Inflammatory macrophage treated with lipopolysaccharide for 1 hour (primary cell): ENCODE data around the gene GNAO1.

Experiments
- DNase-seq, 2 donors: peaks; one replicate each; pipeline ENCODE4 v3.0.0-alpha.2; 2020 to 2022

The GNAO1 gene

DNA sequence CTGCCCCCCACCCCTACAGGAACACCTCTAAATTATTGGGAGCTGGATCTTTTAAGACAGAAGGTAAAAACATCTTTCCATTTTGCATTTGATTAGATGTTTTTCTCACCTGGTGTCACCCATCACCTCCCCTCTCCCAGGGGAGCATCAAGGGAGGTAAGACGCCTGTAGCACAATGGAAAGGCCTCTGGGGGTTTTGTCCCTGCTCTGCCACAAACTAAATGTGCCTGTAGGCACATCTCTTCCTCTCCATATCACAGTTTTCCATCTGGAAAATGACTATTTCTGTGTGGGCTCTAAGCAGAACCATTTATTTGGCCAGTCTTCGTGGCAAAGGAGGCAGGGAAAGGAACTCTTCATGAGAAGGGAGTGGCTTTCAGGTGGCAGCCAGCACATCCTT lies 76.6 kb downstream of the GNAO1 start:
- DNase-seq: no peak

DNA sequence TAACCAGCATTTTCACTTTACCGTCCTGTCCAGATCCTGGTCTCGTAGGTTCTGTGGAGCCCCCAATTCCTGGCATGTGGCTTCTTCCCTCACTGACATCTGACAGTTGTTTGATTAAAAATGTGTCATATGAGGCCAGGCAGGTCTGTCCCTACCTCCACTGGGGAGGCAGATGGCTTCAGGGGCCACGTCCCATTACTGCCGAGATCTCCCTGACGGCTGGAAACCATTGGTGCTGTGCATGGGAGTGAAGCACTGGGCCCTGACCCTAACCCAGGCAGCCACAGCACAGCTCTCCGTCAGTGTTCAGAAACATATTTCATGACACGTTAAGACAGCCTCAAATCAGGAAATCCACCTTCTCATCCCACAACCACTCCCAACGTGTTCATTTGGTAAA lies 77.5 kb downstream of the GNAO1 start:
- no peak for DNase-seq

DNA sequence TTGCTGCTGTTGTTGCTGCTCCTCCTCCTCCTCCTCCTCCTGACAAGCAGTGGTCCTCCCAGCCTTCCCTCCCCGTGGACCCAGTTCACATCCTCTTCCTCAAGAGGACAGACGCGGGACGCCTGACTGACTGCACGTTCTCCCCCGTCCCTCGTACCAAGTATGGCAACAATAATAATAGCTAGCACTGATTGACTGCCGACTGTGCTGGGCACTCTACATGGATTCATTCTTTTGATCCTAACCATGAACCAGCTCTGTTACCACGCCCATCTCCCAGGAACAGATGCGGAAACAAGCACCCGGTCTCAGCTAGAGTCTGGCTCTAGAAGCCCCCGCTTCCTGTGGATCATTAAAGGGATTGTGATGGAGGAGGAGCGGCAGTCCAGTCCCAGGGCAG lies 78.0 kb downstream of the GNAO1 start:
- no peak for DNase-seq

DNA sequence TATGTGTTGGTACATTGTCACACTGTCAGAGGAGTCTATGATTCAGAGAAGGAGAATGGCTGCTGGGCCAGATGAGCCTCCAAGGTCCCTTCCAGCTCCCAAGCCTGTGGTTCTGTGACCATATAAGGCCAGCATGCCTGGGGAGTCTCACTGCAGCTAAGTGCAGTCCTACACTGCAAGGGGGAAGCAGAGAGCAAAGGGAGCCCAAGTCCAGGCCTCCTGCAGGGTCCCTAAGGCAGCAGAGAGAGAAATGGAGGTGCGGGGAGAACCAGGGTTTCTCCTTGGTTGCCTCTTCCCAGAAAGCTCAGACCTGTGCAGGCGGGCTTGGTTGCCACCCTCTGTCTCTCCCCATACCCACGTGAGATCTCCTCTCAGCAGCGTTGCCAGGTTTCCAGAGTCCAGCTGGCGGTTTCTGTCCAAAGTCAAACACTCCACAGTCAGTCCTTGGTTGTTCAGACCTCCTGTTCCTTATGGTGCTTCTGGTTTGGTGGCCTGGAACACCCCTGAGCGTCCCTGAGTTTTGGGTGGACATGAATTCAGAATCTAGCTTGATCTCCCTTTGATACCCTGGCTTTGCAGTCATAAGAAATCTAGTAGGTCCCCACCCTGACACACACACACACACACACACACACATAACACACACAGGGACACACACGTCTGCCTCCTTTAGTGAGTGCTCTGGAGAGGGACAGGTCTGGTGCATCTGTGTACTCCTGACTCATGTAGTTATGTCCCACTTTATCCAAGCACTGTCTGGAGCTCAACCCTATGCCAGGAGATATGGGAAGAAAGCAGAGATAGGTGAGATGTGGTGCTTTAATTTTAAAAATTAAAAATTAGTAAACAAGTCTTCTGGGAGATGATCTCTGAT lies 78.8 kb downstream of the GNAO1 start:
- DNase-seq: no peak

DNA sequence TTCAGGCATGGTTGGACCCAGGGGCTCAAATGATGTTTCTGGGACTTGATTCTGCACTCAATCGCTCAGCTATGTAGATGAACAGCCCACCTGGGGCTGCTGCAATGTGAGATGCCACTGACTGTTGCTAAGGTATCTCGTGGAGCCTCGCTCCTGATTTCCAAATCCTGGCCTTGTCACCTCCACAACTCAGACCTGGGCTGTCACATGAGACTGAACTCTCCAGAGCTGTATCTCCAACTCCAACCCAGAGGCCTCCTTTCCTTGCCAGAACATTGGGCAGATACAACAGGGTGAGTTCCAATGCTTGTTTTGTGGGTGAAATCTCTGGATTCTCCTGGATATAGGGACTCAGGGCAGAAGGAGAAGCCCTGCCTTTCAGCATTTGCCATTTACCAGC lies 79.5 kb downstream of the GNAO1 start:
- no peak for DNase-seq

DNA sequence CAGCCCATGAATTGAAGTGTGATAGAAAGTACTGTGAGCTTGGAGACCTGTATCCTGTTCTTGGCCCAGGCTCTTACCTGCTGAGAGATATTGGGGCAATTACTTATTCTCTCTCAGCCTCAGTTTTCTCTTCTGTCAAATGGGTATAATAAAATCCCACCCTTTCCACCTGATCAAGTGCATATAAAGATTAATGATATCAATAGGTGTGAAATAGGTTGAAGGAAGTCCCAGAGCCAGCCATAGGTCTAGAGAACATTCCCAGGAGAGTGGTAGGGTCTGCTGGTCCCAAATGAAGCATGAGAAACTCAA lies 81.2 kb downstream of the GNAO1 start:
- DNase-seq: no peak

DNA sequence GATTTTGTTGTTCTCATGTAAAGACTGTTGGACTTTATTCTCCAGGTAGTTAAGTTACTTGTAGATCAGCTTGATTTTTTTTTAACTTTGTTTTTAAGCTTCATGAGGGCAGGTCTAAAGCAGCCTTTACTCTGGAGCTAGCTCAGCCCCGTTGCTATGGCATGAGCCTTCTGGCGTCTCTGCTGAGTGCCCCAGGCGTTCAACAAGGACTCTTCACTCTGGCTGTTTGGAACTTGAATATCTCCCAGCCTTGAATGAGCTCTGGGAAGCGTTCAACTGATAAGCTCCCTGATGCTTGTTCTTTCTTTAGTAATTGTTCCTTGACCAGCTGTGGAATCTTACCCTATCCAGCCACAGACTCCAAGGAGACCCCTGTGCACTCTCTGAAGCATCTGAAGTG lies 82.3 kb downstream of the GNAO1 start:
- DNase-seq: no peak

DNA sequence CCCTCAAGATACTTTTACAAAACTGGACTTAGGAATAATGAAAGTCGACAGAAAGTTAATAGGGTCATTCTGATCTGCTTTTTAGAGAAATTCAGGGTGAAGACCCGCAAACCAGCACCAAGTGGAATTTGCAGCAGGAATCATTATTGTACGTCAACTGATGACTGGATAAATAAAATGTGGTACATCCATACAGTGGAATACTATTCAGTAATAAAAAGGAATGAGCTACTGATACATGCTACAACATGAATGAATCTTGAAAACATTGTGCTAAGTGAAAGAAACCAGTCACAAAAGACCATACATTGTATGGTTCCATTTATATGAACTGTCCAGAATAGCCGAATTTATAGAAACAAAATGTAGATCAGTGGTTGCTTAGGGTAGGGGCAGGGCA lies 83.1 kb downstream of the GNAO1 start:
- DNase-seq: no peak

DNA sequence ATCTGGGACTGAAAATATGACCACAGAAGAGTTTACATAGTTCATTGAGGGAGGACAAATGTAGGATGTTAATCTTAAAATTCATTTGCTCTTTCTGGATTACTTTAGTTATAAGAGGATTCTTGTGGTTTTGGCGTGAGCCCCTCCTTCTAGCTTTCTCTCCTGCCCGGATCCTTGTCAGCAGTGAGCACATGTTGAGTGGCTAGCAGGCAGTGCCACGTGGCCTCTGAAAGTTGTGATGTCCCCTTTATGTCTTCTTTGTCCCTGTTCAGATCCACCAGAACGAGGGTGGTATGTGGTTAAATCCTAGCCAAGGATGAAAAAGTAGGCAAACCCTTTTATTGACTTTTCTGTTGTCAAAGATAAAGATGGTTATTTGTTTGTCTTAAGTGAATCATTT lies 83.8 kb downstream of the GNAO1 start:
- no peak for DNase-seq

DNA sequence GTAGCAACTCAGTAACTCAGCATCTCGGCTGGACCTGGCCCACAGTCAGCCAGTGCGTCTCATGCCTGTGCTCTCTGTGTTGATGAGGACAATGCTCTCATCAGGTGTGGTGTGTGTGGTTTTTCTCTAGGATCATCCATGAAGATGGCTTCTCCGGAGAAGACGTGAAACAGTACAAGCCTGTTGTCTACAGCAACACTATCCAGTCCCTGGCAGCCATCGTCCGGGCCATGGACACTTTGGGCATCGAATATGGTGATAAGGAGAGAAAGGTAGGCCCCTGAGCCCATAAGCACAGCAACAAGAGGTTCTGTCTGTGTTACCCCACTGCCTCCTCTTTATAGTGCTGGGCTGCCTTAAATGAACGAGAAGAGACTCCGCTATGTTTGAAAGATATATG lies 84.5 kb downstream of the GNAO1 start:
- DNase-seq: no peak

DNA sequence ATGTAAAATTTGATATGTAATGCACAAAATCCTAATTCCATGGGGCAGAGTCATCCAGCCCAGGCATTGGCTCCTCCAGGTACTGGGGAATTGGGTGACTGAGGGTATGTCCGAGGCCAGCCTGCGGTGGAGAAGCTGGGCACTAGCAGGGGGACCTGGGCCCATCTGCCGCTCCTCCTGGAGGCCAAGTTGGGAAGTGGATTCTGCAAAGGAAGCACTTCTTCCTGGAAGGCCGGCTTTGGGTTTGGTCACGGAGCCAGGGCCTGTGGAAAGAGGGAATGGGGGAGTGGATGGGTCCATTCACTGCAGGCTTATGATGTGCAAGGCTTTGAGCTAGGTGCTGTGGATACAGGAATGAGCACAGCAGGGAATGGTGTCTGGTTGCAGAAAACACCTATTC lies 85.8 kb downstream of the GNAO1 start:
- DNase-seq: no peak

DNA sequence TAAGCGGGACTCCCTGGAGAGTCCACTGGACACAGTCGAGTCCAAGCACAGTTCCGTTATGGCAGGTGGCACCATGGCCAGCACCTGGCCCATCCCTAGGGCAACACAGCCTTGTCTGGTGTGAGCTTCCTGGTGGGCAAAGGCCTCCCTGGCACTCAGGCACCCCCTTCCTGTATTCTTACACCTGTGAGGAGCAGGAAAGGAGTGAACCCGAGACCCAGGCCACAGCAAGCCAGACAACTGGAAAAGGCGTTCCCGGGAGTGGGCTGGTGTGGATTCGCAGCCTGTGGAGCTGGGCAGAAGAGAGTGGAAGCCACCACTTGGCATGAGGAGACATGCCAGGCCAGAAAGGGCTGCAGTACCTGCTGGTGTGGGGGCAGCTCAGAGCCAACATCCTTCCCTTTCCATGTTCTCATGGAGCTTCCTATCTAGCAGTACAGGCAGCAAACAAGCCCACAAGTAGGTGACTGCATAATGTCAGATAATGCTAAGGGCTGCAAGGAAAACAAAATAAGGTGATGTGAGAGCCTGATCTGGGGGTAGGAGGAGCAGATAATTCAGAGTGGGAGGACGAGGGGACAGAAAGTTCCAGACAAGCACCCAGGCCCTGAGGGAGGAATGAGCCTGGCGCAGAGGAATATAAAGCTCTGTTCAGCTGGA lies 87.0 kb downstream of the GNAO1 start:
- DNase-seq: no peak

DNA sequence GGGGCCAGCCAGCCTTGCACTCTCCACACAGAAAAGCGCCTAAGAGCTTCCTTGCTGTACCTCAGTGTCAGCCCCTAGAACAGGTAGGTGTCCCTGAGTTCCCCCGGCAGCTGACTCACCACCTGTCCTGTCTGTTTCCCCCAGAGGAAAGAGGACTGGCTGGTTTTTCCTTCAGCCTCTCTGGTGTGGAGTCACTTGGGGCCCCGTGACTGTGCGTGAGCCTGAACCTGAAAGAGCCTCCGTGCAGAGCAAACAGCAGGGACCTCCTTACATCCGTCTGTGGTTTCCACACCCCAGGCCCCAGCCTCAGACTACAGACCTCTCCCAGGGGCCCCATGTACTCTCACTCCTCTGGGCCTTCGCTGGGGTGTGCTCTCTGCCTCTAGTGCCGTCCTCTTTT lies 87.8 kb downstream of the GNAO1 start:
- no peak for DNase-seq

DNA sequence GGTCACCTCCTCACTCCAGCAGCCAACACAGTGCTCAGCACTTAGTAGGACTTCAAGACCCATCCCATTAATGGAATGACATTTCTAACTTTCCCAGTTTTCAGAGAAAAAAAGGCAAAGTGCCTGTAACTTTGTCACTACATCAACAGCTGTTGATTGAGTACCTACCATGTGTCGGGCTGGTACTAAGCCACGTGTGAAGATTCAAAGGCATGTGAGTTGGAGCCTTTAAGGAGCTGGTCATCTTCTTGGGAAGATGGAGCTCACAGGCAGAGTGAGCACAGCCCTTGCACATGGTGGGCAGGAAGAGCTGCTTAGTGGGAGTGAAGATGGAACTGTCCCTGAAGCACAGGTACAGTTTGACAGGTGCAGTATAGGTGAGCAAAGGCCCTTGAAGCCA lies 88.6 kb downstream of the GNAO1 start:
- no peak for DNase-seq

DNA sequence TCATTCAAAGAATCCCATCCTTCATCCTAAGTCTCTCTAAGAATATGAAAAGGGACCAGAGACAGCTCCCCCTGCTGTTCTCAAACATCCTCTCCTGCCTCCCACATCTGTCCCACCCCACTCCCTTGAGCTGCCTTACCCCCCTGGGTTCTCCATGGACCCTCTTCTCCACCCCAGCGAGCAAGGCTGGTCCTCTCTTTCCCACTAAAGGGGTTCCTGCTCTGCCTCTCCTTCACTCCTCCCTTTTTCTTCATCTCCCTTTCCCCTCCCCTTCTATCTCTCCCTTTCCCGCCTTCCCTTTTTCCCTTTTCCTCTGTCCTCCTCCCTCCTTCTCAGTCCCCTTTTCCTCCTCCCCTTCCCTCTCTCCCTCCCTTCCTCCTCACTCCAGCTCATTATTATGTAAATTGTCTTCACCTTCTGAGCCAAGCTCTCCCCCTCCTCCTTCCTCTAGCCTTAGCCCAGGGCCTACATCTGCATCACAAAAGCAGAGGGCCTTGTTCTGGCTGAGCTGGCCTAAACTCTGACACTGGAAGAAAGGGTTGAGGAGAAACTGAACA lies 90.0 kb downstream of the GNAO1 start:
- no peak for DNase-seq

DNA sequence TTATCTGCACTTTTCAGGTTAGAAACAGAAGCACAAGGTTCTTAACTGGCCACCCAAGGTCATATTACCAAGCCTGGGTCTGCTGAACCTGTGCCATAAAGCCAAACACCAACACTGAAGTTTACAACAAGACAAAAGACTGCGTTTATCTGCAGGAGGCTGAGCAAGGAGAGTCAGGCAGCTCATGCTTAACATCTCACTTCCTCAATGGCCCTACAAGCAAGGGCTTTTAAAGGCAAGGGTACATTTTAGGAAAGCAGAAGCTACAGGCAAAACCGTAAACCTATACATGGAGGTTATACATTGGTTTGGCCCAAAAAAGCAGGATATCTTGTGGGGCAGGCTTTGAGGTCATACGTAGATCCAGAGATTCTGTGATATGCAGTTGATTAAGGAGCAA lies 91.2 kb downstream of the GNAO1 start:
- DNase-seq: peak; percentile 14 to 34

DNA sequence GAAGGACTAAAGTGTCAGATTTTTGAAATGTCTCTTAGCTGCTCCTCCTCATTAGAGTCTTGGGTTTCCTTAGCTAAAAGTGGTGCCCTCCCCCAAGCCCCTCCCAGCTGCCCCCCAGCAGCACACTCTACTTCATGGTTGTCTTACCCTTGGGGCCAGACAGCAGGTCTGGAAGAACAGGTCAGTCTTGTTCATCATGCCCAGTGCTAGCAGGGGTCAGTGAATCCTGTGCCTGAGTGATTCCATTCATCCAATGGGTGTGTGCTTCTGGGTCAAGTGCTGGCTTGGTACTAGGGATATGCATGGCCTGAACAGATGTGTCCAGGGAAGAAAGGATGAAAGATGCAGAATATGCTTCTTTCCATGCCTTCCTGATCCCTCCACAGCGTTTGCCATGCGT lies 93.2 kb downstream of the GNAO1 start:
- no peak for DNase-seq

DNA sequence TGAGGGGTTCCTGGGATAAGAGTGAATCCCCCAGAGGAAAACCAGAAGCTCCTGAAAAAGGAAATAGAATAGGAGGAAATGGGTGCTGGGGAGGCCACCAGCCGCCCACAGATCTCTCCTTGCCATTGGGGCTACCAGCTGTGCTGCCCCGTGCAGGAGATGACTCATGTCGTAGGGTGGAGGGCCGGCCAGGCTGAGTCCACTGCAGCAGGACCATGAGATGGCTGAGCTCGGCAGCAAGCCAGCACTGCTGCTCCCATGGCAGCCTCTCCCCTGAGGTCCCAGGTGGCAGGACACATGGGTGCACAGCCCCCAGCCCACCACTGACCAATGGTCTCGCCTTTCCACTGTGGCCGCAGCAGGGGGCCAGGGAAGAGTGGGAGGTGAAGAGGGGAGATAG lies 95.5 kb downstream of the GNAO1 start:
- DNase-seq: peak; percentile 70 to 86

DNA sequence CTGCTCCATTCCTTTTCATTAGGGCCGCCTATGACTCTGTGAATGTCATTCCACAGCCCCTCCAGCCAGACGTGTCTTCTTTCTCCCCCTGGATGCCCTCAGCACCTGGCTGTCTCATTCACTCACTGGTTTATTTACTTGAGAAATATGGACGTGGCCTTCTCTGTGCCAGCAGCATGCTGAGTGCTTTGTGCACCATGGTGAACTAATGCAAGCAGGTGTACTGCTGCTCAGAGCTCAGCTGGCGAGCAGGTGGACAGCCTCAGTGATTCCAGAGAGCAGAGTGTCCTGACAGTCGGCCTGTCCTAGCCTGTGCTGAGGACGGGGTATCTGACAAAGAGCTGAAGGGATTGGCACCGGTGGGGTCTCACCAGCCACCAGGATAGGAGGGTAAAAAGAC lies 96.7 kb downstream of the GNAO1 start:
- DNase-seq: no peak

DNA sequence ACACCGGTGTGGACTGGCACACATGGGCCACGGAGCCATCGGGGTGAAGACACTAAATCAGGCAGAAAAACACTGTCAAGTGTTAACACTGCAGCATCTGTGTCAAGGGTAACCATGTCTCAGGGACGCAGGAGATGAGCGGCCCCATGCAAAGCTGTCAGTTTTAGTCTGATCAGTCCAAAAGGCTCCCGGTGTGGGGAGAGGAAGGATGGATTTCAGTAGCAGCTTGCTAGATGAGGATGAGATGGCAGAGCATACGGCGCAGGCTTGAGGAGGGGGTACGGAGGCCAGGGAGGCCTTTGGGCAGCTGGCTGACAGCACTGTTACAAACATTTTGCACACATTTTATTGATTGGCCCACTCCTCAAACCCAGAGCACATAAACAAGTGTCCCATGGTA lies 98.1 kb downstream of the GNAO1 start:
- no peak for DNase-seq

DNA sequence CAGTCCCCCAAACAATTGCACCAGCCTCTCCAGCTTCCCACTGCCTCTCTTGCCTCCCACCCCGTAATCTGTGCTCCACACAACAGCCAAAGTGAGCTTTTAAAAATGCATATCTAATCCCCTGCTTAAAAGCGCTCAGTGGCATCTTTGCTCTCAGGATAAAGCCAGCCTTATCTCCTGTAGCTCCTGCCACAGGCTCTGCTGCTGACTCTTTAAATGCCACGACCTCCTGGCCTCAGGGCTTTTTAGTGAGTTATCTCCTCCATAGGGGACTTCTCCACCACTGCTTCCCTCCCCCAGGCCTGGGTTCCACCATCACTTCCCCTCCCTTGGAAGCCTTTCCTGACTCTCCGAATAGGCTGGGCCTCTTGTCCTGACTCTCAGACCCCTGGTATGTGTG lies 98.6 kb downstream of the GNAO1 start:
- no peak for DNase-seq

DNA sequence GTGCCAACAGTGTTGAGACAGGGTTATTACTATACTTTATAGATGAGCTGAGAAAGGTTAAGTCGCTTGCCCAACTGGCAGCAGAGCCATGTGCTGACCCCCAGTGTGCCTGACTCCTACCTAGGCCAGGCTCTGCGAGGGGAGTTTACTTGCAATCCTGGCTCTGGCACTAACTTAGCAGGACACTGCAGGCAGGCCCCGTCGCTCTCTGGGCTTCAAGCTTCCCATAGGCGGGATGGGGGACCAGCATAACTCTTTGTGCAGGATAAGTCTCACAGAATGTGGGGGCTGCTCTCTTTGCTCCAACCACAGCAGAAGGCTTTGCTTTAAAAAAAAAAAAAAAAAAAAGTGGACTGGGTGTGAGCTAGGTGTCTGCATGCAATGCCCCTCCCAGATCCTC lies 102.7 kb downstream of the GNAO1 start:
- no peak for DNase-seq

DNA sequence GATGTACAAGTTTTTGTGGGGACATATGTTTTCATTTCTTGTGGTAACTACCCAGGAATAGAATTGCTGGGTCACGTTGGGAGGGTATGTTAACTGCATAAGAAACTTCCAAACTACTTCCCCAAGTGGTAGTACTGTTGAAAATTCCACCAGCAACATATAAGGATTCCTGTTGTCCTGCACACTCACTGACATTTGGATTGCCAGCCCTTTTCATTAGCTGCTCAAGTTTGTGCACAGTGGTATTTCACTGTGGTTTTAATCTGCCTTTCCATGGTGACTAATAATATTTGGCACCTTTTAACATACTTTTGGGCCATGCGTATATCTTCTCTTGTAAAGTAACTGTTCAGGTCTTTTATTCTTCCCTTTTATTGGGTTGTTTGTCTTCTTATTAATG lies 103.3 kb downstream of the GNAO1 start:
- no peak for DNase-seq

DNA sequence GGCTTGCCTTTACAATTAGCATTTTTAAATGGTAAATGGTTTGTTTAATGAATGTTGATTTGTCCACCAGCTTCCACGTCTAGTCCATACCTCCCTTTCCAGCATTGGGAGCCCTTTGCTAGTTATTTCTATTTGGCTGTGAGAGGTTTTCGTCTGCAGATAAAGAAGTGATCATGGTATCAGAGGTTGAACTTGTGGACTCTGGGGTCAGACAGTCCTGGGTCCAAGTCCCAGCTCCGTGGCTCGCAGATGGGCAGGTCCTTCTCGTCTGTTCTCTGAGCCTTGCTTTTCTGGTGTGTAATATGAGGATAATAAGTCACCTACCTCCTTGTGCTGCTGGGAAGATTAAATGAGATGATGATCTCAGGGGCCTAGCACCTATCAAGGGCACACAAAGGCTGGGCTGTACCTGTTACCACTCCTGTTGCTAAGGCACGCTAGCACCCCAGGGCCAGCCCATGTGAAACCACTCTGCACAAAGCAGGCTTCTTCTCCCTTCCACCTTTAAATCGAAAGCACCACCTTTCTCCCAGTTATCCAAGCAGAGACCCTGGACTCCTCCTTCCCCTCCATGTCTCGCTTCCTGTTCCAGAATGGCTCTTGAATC lies 103.9 kb downstream of the GNAO1 start:
- DNase-seq: no peak
